ENCODE measurements around the gene RAB5A.
"Not testable (repeated sequence)": the region's sequence is repeated elsewhere in the genome, so short reads cannot be mapped to it uniquely, and the experiment has no call there.

The RAB5A gene

GRCh38 chr3:19946832-19947548 lies at the start of gene RAB5A:
Gene RAB5A (plus strand): TSS chr3:19947097. CDS start chr3:19950899, 3,802 bp downstream.
- peak; percentile 99 for DNase-seq

- DNase-seq, result peak; percentile 28
Observed at GRCh38 chr3:19898721-19899120, 48.2 kb upstream of the RAB5A start.

- no peak for DNase-seq
Observed at GRCh38 chr3:19899264-19899663, 47.6 kb upstream of the RAB5A start.

GRCh38 chr3:19899833-19900232 lies 47.1 kb upstream of the RAB5A start:
- not testable (repeated sequence) for DNase-seq

- DNase-seq, result peak; percentile 17
Observed at GRCh38 chr3:19901337-19901736, 45.6 kb upstream of the RAB5A start.

GRCh38 chr3:19901918-19902317 lies 45.0 kb upstream of the RAB5A start:
- peak; percentile 15 for DNase-seq

- no peak for DNase-seq
Observed at GRCh38 chr3:19903649-19904048, 43.2 kb upstream of the RAB5A start.

GRCh38 chr3:19907523-19907922 lies 39.4 kb upstream of the RAB5A start:
- no peak for DNase-seq

GRCh38 chr3:19911452-19911851 lies 35.4 kb upstream of the RAB5A start:
- DNase-seq, result no peak

GRCh38 chr3:19917167-19917566 lies 29.7 kb upstream of the RAB5A start:
- DNase-seq, result no peak

GRCh38 chr3:19920401-19921080 lies 26.4 kb upstream of the RAB5A start:
- no peak for DNase-seq

GRCh38 chr3:19931180-19931692 lies 15.7 kb upstream of the RAB5A start:
- no peak for DNase-seq

- no peak for DNase-seq
Observed at GRCh38 chr3:19931767-19932188, 15.1 kb upstream of the RAB5A start.

- DNase-seq, result no peak
Observed at GRCh38 chr3:19932422-19932821, 14.5 kb upstream of the RAB5A start.

- DNase-seq, result peak; percentile 6
Observed at GRCh38 chr3:19934098-19934566, 12.8 kb upstream of the RAB5A start, which contains the start of gene EFHB. Gene EFHB (minus strand): TSS chr3:19934217. CDS start chr3:19934018, 199 bp downstream.

GRCh38 chr3:19937459-19938294 lies 9.2 kb upstream of the RAB5A start:
- no peak for DNase-seq

GRCh38 chr3:19938295-19938627 lies 8.6 kb upstream of the RAB5A start:
- DNase-seq, result no peak

GRCh38 chr3:19940643-19941042 lies 6.3 kb upstream of the RAB5A start:
- DNase-seq, result no peak

GRCh38 chr3:19945534-19945933 lies 1.4 kb upstream of the RAB5A start:
- DNase-seq, result no peak

GRCh38 chr3:19945969-19946831 lies 697 bp upstream of the RAB5A start:
- DNase-seq, result peak; percentile 9

GRCh38 chr3:19947549-19948225 lies 790 bp downstream of the RAB5A start:
- DNase-seq, result peak; percentile 49

GRCh38 chr3:19948226-19948591 lies 1.3 kb downstream of the RAB5A start:
- DNase-seq, result no peak

Data from fibroblast of skin of right quadriceps (primary cell).